RWPE1 (cell line): Measurements from ENCODE around the gene TOE1.

ENCODE experiments used
- CTCF ChIA-PET: fragments of 350-600 bp; sonication (Branson Sonifier 250); formaldehyde crosslinking; extraction: SDS; loops from one replicate; lab custom pipeline; 2021; lab: Yijun Ruan, JAX
- POLR2A ChIA-PET: fragments of 400-600 bp; formaldehyde crosslinking; extraction: SDS; loops from one replicate; lab custom pipeline; 2020; ENCODE audit warnings: antibody characterized with exemption; ENCODE audit not compliant: low non-redundant PET; lab: Yijun Ruan, JAX
- DNase-seq: peaks from one replicate; pipeline ENCODE4 v3.0.0; 2012; ENCODE audit warnings: low spot score
- H3K27ac ChIP-seq: fragments of 450-650 bp; 2 replicates; pipeline ENCODE4 v1.5.1; 2017
- CTCF ChIP-seq: fragments of 450-650 bp; conservative IDR thresholded peaks from 2 replicates; pipeline ENCODE4 v1.5.1; 2017; ENCODE audit warnings: low read depth, mild to moderate bottlenecking

Gene TOE1

GRCh38 chr1:45325851-45326506 lies 14.0 kb upstream of the TOE1 start:
- TF ChIP-seq CTCF, result no peak
- CTCF ChIA-PET, result interaction anchor here (0.9 kb wide), 1 partner anchor 166 kb away, joined by 3 read pairs; no protein-coding TSS in a partner anchor
- POLR2A ChIA-PET, result interaction anchor here (0.6 to 1.1 kb wide), 3 partner anchors 15 to 164 kb away, joined by 3 read pairs; no protein-coding TSS in a partner anchor
- DNase-seq, result no peak
- peak overlapping the region; percentile 57; the same call in 1 of the 2 replicates for H3K27ac ChIP-seq

- peak within 1 kb of the TSS; percentile 57 for H3K27ac ChIP-seq
- POLR2A ChIA-PET, result interaction anchor here (0.6 to 2.7 kb wide), 3 partner anchors 19 to 30 kb away, joined by 3 to 13 read pairs (median 3); no protein-coding TSS in a partner anchor
- TF ChIP-seq CTCF, result no peak
- CTCF ChIA-PET, result interaction anchor here (0.6 to 0.9 kb wide), 3 partner anchors 24 to 165 kb away, joined by 3 to 9 read pairs (median 3); no protein-coding TSS in a partner anchor
- peak; percentile 59 for DNase-seq
Observed at GRCh38 chr1:45326627-45327623, 13.0 kb upstream of the TOE1 start, which contains the start of gene HPDL. TSS of gene HPDL (plus strand) at chr1:45326895. CDS start at chr1:45327149, 254 bp downstream.

GRCh38 chr1:45327644-45328515 lies 12.1 kb upstream of the TOE1 start:
- DNase-seq, result no peak
- peak overlapping the region; percentile 57 for H3K27ac ChIP-seq
- POLR2A ChIA-PET, result interaction anchor here (0.6 to 2.7 kb wide), 2 partner anchors 24 to 29 kb away, joined by 3 to 13 read pairs; no protein-coding TSS in a partner anchor
- CTCF ChIA-PET, result interaction anchor here (0.5 to 0.7 kb wide), 2 partner anchors 10 to 25 kb away, joined by 3 read pairs; no protein-coding TSS in a partner anchor
- TF ChIP-seq CTCF, result no peak

GRCh38 chr1:45328680-45329079 lies 11.3 kb upstream of the TOE1 start:
- CTCF ChIA-PET, result interaction anchor here (0.5 to 0.6 kb wide), 2 partner anchors 159 to 559 kb away, joined by 3 to 8 read pairs; no protein-coding TSS in a partner anchor
- DNase-seq, result no peak
- POLR2A ChIA-PET, result interaction anchor here (2.7 kb wide), 1 partner anchor 25 kb away, joined by 13 read pairs; no protein-coding TSS in a partner anchor
- peak overlapping the region; percentile 67 for H3K27ac ChIP-seq
- TF ChIP-seq CTCF, result no peak

GRCh38 chr1:45329445-45329844 lies 10.5 kb upstream of the TOE1 start:
- POLR2A ChIA-PET, result interaction anchor here (0.6 to 2.7 kb wide), 3 partner anchors 10 to 282 kb away, joined by 4 to 13 read pairs (median 7); partner anchors contain the start of gene TOE1
- CTCF ChIA-PET, result no interaction called here
- H3K27ac ChIP-seq, result peak overlapping the region; percentile 67

More at GRCh38 chr1:45329445-45329844, 10.5 kb upstream of the TOE1 start:
- TF ChIP-seq CTCF, result no peak
- peak; percentile 81 for DNase-seq
